Progenitor cell of endocrine pancreas (in vitro differentiated cells): Measurements from ENCODE around the gene CKMT2. TPM values are rescaled to one million over a fixed set of nuclear protein-coding genes. Genes with fewer than 3 reads are reported as not detected.

Experiments
- DNase-seq: peaks from one replicate; pipeline ENCODE4 v3.0.0; 2021; ENCODE audit warnings: low spot score; ENCODE audit not compliant: unreplicated experiment
- H3K27ac Mint-ChIP-seq: 2 replicates; pipeline ENCODE4 v1.8.0; 2021; ENCODE audit warnings: mild to moderate bottlenecking, moderate library complexity, mixed read lengths
- H3K27me3 Mint-ChIP-seq: 2 replicates; pipeline ENCODE4 v1.8.0; 2021; ENCODE audit warnings: mixed read lengths
- H3K36me3 Mint-ChIP-seq: 2 replicates; pipeline ENCODE4 v1.8.0; 2022; ENCODE audit warnings: mixed read lengths; ENCODE audit not compliant: insufficient read depth
- H3K4me1 Mint-ChIP-seq: 2 replicates; pipeline ENCODE4 v1.8.0; 2021; ENCODE audit warnings: low read depth, mixed read lengths
- H3K4me3 Mint-ChIP-seq: 2 replicates; pipeline ENCODE4 v1.8.0; 2021; ENCODE audit warnings: low read depth, mild to moderate bottlenecking, moderate library complexity, mixed read lengths
- H3K9me3 Mint-ChIP-seq: 2 replicates; pipeline ENCODE4 v1.8.0; 2021; ENCODE audit warnings: low read depth, mixed read lengths
- total RNA-seq: library from RNA; stranded (reverse); gene quantifications from 2 replicates; pipeline ENCODE4 v1.2.1, GENCODE V29; 2021
- TF ChIP-seq, protein P1 (sequence below): fragments of 200-600 bp; sonication (generic); IDR thresholded peaks from one replicate; pipeline ENCODE4 v1.5.0; 2021; ENCODE audit warnings: antibody characterized with exemption, mild to moderate bottlenecking; ENCODE audit not compliant: unreplicated experiment

Gene CKMT2
- total RNA-seq, 1 donor from 2014 or later, result 1.7 TPM

DNA sequence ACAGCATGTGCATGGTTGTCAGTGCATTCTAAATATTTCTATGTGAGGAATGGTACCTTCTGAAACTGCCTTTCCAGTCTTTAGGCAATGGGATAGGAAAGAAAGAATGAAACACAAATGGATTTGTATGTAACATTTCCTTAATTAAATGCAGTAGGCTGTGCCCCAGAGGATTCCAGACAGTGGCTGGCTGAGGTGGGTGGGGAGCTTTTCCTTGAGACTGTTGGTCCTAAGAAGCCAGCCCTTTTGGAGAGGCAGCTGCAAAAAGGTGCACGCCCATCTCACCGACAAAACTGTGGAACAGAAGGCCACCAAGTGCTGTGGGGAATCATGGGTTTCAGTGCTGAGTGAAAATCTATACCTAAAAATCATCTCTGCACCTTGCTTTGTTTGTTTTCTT is 6.8 kb upstream of the CKMT2 start:
- Mint-ChIP-seq H3K9me3 (no peaks in the 10 kb centered on the region), H3K4me3 (no peak overlapping the region), H3K36me3 (no peaks in the 10 kb centered on the region), H3K27ac (no peak overlapping the region), H3K4me1 (no peaks in the 10 kb centered on the region), H3K27me3 (no peaks in the 10 kb centered on the region)
- TF ChIP-seq, protein P1, sequence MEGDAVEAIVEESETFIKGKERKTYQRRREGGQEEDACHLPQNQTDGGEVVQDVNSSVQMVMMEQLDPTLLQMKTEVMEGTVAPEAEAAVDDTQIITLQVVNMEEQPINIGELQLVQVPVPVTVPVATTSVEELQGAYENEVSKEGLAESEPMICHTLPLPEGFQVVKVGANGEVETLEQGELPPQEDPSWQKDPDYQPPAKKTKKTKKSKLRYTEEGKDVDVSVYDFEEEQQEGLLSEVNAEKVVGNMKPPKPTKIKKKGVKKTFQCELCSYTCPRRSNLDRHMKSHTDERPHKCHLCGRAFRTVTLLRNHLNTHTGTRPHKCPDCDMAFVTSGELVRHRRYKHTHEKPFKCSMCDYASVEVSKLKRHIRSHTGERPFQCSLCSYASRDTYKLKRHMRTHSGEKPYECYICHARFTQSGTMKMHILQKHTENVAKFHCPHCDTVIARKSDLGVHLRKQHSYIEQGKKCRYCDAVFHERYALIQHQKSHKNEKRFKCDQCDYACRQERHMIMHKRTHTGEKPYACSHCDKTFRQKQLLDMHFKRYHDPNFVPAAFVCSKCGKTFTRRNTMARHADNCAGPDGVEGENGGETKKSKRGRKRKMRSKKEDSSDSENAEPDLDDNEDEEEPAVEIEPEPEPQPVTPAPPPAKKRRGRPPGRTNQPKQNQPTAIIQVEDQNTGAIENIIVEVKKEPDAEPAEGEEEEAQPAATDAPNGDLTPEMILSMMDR, result no peak
- DNase-seq, result no peak

DNA sequence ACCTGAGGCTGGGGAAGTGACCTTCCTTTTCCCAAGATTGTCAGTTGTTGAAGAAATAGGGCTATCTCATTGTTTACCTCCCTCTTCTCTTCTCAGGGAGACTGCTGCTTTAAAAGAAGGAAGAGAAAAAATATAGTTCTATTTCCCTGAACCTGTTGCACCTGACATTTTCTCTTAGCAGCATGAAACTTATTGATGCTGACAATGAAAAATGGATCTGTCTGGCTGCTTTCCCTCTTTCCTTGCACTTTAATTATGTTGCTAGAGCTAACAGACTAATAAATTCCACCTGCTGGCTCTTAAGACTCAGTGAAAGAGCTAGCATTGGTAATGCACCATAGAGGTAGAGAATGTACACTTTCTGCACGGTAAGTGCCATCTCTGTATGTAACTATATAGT is 6.2 kb upstream of the CKMT2 start:
- DNase-seq, result no peak
- Mint-ChIP-seq H3K4me1 (no peaks in the 10 kb centered on the region), H3K27me3 (no peaks in the 10 kb centered on the region), H3K36me3 (no peaks in the 10 kb centered on the region), H3K27ac (no peak overlapping the region), H3K9me3 (no peaks in the 10 kb centered on the region), H3K4me3 (no peak overlapping the region)
- TF ChIP-seq, protein P1, result no peak

DNA sequence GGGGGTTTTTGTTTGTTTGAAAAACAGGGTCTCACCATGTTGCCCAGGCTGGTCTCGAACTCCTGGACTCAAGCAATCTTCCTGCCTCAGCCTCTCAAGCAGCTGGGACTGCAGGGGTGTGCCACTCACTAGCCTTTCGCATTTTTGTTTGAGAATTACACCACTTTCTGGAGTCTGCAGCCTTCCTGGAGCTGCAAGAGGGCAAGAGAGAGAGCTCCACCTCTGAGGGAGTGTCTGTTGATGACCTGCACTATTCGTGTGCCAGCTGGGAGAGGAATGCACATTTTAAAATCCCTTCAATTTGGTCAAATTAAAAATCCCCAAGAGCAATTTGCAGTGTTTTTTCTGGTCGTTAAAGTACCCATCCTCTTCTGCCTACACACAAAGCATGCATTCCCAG is 5.0 kb upstream of the CKMT2 start:
- Mint-ChIP-seq H3K4me1 (peaks cover 2% of the 10 kb centered on the region), H3K27me3 (no peaks in the 10 kb centered on the region), H3K4me3 (no peak overlapping the region), H3K36me3 (no peaks in the 10 kb centered on the region), H3K9me3 (no peaks in the 10 kb centered on the region), H3K27ac (no peak overlapping the region)
- TF ChIP-seq, protein P1, result no peak
- no peak for DNase-seq

DNA sequence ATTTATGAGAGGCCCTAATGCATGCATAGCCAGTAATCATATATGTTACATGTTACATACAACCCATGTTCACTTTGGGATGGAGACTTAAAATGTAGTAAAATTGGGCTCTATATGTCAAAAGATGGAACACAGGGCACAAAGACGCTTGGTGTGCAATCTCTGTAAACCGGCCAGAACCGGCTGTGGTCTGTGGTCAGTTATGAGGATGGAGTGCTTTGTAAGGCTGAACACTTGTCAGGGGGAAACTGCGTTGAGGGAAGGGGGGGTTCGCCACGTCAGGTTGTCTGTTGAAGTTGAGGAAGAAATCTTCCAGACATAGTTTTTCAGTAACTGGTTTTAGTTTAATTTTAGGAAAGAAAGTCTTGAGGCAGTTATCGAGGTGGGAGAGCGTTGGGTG is 2.7 kb upstream of the CKMT2 start:
- no peak overlapping the region for H3K4me3 Mint-ChIP-seq
- no peaks in the 10 kb centered on the region for H3K27me3 Mint-ChIP-seq
- H3K27ac Mint-ChIP-seq, result no peak overlapping the region
- no peak for DNase-seq
- TF ChIP-seq, protein P1, result no peak
- peaks cover 12% of the 10 kb centered on the region for H3K4me1 Mint-ChIP-seq
- no peaks in the 10 kb centered on the region for H3K36me3 Mint-ChIP-seq
- H3K9me3 Mint-ChIP-seq, result no peaks in the 10 kb centered on the region

DNA sequence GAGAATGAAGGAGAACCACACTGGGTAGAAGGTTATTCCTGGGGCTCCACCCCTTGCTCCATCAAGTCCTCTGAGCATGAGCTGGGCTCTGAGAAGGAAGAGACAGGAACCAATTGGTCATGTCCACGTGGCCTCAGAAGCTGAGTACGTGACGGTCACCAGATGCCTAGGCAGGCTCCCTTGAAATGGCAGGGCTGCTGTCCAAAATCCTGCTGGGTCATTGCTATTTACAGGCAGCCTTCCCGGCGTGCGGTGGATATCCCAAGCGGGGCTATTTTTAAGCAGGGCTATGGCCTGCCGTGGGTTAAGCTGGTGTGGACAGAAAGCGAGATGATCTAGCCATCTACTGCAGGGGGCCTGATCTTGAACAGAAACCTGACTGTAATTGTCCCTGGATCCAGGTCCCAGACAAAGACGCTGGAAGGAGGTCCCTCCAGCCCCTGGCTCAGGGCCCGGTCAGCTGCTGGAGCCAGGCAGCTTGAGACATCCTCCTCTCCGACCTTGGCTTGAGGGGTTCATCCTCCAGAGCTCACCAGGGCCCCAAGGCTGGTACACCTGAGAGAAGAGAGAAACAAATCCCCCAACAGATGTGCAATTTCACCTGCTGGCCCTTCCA is 550 bp upstream of the CKMT2 start:
- peaks cover 12% of the 10 kb centered on the region for H3K4me1 Mint-ChIP-seq

More for the DNA sequence above, 550 bp upstream of the CKMT2 start:
- Mint-ChIP-seq H3K9me3 (no peaks in the 10 kb centered on the region), H3K27ac (peak overlapping the region; percentile 88), H3K27me3 (no peaks in the 10 kb centered on the region), H3K36me3 (peaks cover 1% of the 10 kb centered on the region), H3K4me3 (peak overlapping the region; percentile 81)
- TF ChIP-seq, protein P1, result no peak
- DNase-seq, result no peak
